Measurements from ENCODE around the gene CBFA2T3. TPM values are rescaled to one million over a fixed set of nuclear protein-coding genes. Genes with fewer than 3 reads are reported as not detected.

Gene CBFA2T3
- total and polyA plus RNA-seq, 2 of the 13 experiments (the other 11 are each of a cell fraction or from before 2014, with no cell fraction given), result 0.05 TPM; not detected in 1

GRCh38 chr16:88931936-88932335 is 45.1 kb downstream of the CBFA2T3 start:
- Histone ChIP-seq H3K36me3 (replicated peaks in 1 of 2; ENCODE audit: control insufficient read depth in 1 of 2, insufficient read depth in 2 of 2, low read length in 2 of 2) (no peaks in the 10 kb centered on the region), H3K9ac (ENCODE audit: insufficient read depth, low read depth, low read length) (no peak overlapping the region), H3K4me3 (replicated peaks in 1 of 3; ENCODE audit: insufficient read depth in 1 of 3, low read depth in 2 of 3, low read length in 3 of 3) (no peak overlapping the region), H3K79me2 (ENCODE audit: insufficient read depth, low read length) (no peaks in the 10 kb centered on the region), H2AFZ (ENCODE audit: low read length) (no peak overlapping the region), H3K4me2 (ENCODE audit: low read depth, low read length) (no peak overlapping the region), H3K27me3 (ENCODE audit: control insufficient read depth in 1 of 2, insufficient read depth in 2 of 2, low read length in 2 of 2) (peaks cover 31 to 68% of the 10 kb centered on the region in 2 experiments), H3K4me1 (ENCODE audit: insufficient read depth, low read length) (peaks cover 35% of the 10 kb centered on the region), H3K9me3 (ENCODE audit: low read length) (no peaks in the 10 kb centered on the region), H3K27ac (ENCODE audit: extremely low read length, insufficient read depth, low read length) (no peak overlapping the region), H4K20me1 (ENCODE audit: insufficient read depth, low read length) (peaks cover 7% of the 10 kb centered on the region; the same call in 1 of the 2 replicates)
- FAIRE-seq (no peak), DNase-seq (ENCODE audit: low spot score) (no peak), ATAC-seq (no peak)
- 18% methylated on average over 16 of the region's 21 CpGs for WGBS (ENCODE audit: low lambda C conversion rate)
- intact Hi-C loops (cut with micrococcal nuclease; ENCODE audit: unreplicated experiment) (no loop called here), in situ Hi-C loops (cut with HindIII; ENCODE audit: extremely low pct_ligation_motif_present, low pct_unique_long_range_greater_than_20kb) (no loop called here)
- no peak for TF ChIP-seq ZNF205 (CRISPR knock-in tag; IDR thresholded peaks at IDR 0.05)
- TF ChIP-seq MNT (IDR thresholded peaks at IDR 0.05), result peak; percentile 44
- peak; percentile 73 for TF ChIP-seq BHLHE40 (IDR thresholded peaks at IDR 0.05; ENCODE audit: low read length)
- BruUV-seq (replicated peaks), result no TSS peak
- POLR2A ChIA-PET, result no interaction called here
- CTCF ChIA-PET (ENCODE audit: low intra/inter-chr PET ratio, low total read pairs), result no interaction called here

GRCh38 chr16:88931373-88931900 is 45.6 kb downstream of the CBFA2T3 start:
- in situ Hi-C loops (cut with HindIII; ENCODE audit: extremely low pct_ligation_motif_present, low pct_unique_long_range_greater_than_20kb), result no loop called here

More at GRCh38 chr16:88931373-88931900, 45.6 kb downstream of the CBFA2T3 start:
- no TSS peak for BruUV-seq (replicated peaks)
- H4K20me1 ChIP-seq (ENCODE audit: insufficient read depth, low read length), result peaks cover 10% of the 10 kb centered on the region; the same call in 1 of the 2 replicates
- TF ChIP-seq ZBTB25 (CRISPR knock-in tag; IDR thresholded peaks at IDR 0.05), result no peak
- no peak for TF ChIP-seq ERF (CRISPR knock-in tag; IDR thresholded peaks at IDR 0.05)
- 0 out of 2 replicates have a peak, but pooled peaks have one; percentile 30 for TF ChIP-seq EZH2 (conservative IDR thresholded peaks at IDR 0.05; ENCODE audit: low read depth, low read length)
- TF ChIP-seq ZNF333 (CRISPR knock-in tag; IDR thresholded peaks at IDR 0.05; ENCODE audit: borderline replicate concordance), result 0 out of 2 replicates have a peak, but pooled peaks have one; percentile 16
- no peak for TF ChIP-seq ZNF275 (CRISPR knock-in tag; IDR thresholded peaks at IDR 0.05; ENCODE audit: borderline replicate concordance)
- TF ChIP-seq MTERF4 (CRISPR knock-in tag; IDR thresholded peaks at IDR 0.05), result no peak
- TF ChIP-seq ATF4 (CRISPR knock-in tag; IDR thresholded peaks at IDR 0.05), result no peak
- H3K9ac ChIP-seq (ENCODE audit: insufficient read depth, low read depth, low read length), result no peak overlapping the region
- FAIRE-seq (no peak), ATAC-seq (no peak), DNase-seq (ENCODE audit: low spot score) (no peak)
- no peak overlapping the region for H3K27ac ChIP-seq (ENCODE audit: extremely low read length, insufficient read depth, low read length)
- POLR2A ChIA-PET, result no interaction called here
- H3K9me3 ChIP-seq (ENCODE audit: low read length), result no peaks in the 10 kb centered on the region
- H3K79me2 ChIP-seq (ENCODE audit: insufficient read depth, low read length), result no peaks in the 10 kb centered on the region
- CTCF ChIA-PET (ENCODE audit: low intra/inter-chr PET ratio, low total read pairs), result no interaction called here
- H3K4me2 ChIP-seq (ENCODE audit: low read depth, low read length), result no peak overlapping the region
- no peak overlapping the region for H3K4me3 ChIP-seq (replicated peaks in 1 of 3; ENCODE audit: insufficient read depth in 1 of 3, low read depth in 2 of 3, low read length in 3 of 3)
- intact Hi-C loops (cut with micrococcal nuclease; ENCODE audit: unreplicated experiment), result no loop called here
- no peaks in the 10 kb centered on the region for H3K36me3 ChIP-seq (replicated peaks in 1 of 2; ENCODE audit: control insufficient read depth in 1 of 2, insufficient read depth in 2 of 2, low read length in 2 of 2)
- H3K27me3 ChIP-seq (ENCODE audit: control insufficient read depth in 1 of 2, insufficient read depth in 2 of 2, low read length in 2 of 2), result peaks cover 30 to 68% of the 10 kb centered on the region in 2 experiments
- 10% methylated on average over 7 of the region's 20 CpGs for WGBS (ENCODE audit: low lambda C conversion rate)
- no peak overlapping the region for H2AFZ ChIP-seq (ENCODE audit: low read length)
- peaks cover 40% of the 10 kb centered on the region for H3K4me1 ChIP-seq (ENCODE audit: insufficient read depth, low read length)

Data from HepG2 (cell line).